Progenitor cell of endocrine pancreas (in vitro differentiated cells): ENCODE measurements around the gene PGM5. TPM values are rescaled to one million over a fixed set of nuclear protein-coding genes. Genes with fewer than 3 reads are reported as not detected.

Source experiments
- DNase-seq: peaks from one replicate; pipeline ENCODE4 v3.0.0; 2021; ENCODE audit warnings: low spot score; ENCODE audit not compliant: unreplicated experiment
- H3K27ac Mint-ChIP-seq: 2 replicates; pipeline ENCODE4 v1.8.0; 2021; ENCODE audit warnings: mild to moderate bottlenecking, moderate library complexity, mixed read lengths
- H3K27me3 Mint-ChIP-seq: 2 replicates; pipeline ENCODE4 v1.8.0; 2021; ENCODE audit warnings: mixed read lengths
- H3K36me3 Mint-ChIP-seq: 2 replicates; pipeline ENCODE4 v1.8.0; 2022; ENCODE audit warnings: mixed read lengths; ENCODE audit not compliant: insufficient read depth
- H3K4me1 Mint-ChIP-seq: 2 replicates; pipeline ENCODE4 v1.8.0; 2021; ENCODE audit warnings: low read depth, mixed read lengths
- H3K4me3 Mint-ChIP-seq: 2 replicates; pipeline ENCODE4 v1.8.0; 2021; ENCODE audit warnings: low read depth, mild to moderate bottlenecking, moderate library complexity, mixed read lengths
- H3K9me3 Mint-ChIP-seq: 2 replicates; pipeline ENCODE4 v1.8.0; 2021; ENCODE audit warnings: low read depth, mixed read lengths
- total RNA-seq: library from RNA; stranded (reverse); gene quantifications from 2 replicates; pipeline ENCODE4 v1.2.1, GENCODE V29; 2021
- TF ChIP-seq, protein P1 (sequence below): fragments of 200-600 bp; sonication (generic); IDR thresholded peaks from one replicate; pipeline ENCODE4 v1.5.0; 2021; ENCODE audit warnings: antibody characterized with exemption, mild to moderate bottlenecking; ENCODE audit not compliant: unreplicated experiment

The PGM5 gene
- total RNA-seq, 1 donor from 2014 or later = 3.9 TPM

DNA sequence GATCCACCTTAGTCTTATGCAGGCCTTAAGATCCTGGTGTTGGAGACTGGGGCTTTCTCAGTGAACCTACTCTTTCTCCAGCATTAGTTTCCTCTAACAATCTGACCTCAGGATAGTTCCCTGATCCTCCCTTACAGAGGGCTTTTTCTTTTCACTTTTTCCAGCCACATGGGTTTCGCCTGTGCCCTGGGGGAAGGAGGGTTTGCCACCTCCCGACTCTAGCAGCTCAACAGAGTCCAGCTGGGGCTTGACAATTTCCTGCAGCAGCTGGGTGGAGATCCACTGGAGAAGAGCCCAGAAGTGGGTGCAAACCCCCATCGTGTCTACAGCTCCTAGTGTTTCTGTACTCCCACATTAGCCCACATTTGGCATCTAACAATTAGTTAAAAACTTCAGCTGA, 191.8 kb downstream of the PGM5 start:
- peaks cover 22% of the 10 kb centered on the region for H3K27me3 Mint-ChIP-seq
- TF ChIP-seq, protein P1, sequence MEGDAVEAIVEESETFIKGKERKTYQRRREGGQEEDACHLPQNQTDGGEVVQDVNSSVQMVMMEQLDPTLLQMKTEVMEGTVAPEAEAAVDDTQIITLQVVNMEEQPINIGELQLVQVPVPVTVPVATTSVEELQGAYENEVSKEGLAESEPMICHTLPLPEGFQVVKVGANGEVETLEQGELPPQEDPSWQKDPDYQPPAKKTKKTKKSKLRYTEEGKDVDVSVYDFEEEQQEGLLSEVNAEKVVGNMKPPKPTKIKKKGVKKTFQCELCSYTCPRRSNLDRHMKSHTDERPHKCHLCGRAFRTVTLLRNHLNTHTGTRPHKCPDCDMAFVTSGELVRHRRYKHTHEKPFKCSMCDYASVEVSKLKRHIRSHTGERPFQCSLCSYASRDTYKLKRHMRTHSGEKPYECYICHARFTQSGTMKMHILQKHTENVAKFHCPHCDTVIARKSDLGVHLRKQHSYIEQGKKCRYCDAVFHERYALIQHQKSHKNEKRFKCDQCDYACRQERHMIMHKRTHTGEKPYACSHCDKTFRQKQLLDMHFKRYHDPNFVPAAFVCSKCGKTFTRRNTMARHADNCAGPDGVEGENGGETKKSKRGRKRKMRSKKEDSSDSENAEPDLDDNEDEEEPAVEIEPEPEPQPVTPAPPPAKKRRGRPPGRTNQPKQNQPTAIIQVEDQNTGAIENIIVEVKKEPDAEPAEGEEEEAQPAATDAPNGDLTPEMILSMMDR = no peak
- no peaks in the 10 kb centered on the region for H3K4me1 Mint-ChIP-seq
- no peak for DNase-seq
- no peak overlapping the region for H3K27ac Mint-ChIP-seq
- H3K9me3 Mint-ChIP-seq = no peaks in the 10 kb centered on the region
- no peaks in the 10 kb centered on the region for H3K36me3 Mint-ChIP-seq
- H3K4me3 Mint-ChIP-seq = no peak overlapping the region

DNA sequence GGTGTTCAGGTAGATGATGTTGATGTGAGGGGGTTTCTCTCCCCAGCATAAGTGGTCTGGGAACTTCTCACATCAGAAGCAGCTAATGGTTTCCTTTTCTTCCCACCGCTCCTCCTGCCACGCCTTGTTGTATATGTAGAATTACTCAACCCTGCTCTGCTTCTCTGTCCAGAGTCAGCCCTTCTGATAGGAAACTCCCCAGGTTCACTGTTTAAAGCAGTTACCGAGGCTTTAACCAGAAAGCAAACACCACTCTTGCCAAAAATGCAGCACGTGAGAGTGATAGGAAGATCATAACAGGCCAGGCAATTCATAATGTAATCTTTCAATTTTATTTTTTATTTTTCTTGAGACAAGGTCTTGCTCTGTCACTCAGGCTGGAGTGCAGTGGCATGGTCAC, 194.8 kb downstream of the PGM5 start:
- H3K27me3 Mint-ChIP-seq = peaks cover 22% of the 10 kb centered on the region

DNA sequence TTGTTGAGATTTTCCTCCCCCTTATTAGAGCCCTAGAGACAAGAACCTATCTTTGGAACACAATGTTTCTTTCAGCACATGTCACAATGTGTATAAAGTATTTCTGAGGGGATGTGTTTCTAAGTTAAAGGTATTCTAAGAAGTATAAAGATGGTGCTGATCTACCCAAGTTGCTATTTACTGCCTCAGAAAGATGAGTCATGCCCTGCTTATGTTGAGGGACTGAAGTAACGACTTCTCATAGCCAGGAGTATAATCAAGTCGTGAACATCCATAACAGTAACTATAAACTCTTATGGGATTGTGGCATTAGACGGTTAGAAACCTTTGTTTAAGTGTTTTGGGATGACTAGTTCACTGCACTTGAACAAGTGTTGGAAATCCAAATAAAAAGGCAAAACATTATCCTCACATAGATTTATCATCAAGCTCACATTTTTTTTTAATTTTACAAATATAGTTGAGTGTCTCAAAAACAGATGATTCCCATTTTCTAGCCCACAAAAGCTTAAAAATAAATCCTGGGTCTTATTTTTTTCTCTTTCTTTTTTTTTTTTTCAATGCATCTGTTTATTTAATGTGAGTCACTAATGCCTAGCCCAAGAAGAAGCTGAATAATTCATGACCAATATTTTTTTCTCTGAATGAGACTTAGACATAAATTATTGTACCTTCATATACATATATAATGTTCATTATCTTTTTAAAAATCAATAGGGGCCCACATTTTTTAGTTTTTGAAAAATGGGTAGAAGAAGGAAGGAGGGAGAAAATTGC, 196.5 kb downstream of the PGM5 start:
- Mint-ChIP-seq H3K4me3 (no peak overlapping the region), H3K27ac (no peak overlapping the region), H3K36me3 (no peaks in the 10 kb centered on the region)

More for the DNA sequence above, 194.8 kb downstream of the PGM5 start:
- H3K4me1 Mint-ChIP-seq = no peaks in the 10 kb centered on the region
- DNase-seq = no peak
- H3K9me3 Mint-ChIP-seq = no peaks in the 10 kb centered on the region
- TF ChIP-seq, protein P1 = no peak
- H3K36me3 Mint-ChIP-seq = no peaks in the 10 kb centered on the region
- H3K4me3 Mint-ChIP-seq = no peak overlapping the region
- H3K27ac Mint-ChIP-seq = no peak overlapping the region

DNA sequence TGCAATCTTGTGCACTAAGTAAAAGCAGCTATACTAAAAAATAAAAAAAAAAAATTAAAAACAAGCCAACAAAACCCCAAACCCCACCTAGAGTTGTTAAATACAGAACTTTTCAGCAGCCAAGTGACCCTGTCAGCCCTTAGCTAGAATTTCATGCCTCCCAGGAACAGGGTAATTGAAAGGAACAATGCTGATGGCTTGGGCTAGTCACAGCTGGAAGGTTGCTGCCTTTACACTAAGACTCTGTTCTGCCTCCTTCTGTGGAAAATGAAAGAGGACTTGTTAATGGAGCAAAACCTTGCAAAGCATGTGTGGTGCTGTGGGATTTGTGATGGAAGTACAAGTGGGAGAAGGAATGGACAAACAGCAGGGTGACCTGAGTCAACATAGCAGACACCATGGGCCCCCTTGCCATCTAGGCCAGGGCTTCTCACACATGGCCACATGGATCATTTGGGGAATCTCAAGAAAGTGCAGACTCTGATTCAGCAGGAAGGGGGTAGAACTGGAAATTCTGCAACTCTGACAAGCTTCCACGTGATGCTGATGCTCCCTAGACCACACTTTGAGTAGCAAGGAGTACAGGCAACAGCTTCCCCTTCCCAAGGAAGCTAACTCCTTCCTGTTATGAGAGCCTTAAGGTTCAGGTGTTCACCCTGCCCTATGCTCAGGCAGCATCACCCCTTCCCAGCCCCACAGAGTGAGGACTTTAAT, 199.2 kb downstream of the PGM5 start:
- no peaks in the 10 kb centered on the region for H3K4me1 Mint-ChIP-seq
- H3K4me3 Mint-ChIP-seq = no peak overlapping the region
- peaks cover 31% of the 10 kb centered on the region for H3K27me3 Mint-ChIP-seq
- TF ChIP-seq, protein P1 = no peak
- no peak overlapping the region for H3K27ac Mint-ChIP-seq
- no peak for DNase-seq
- H3K9me3 Mint-ChIP-seq = no peaks in the 10 kb centered on the region
- H3K36me3 Mint-ChIP-seq = no peaks in the 10 kb centered on the region

More for the DNA sequence above, 196.5 kb downstream of the PGM5 start:
- H3K9me3 Mint-ChIP-seq = no peaks in the 10 kb centered on the region
- H3K4me1 Mint-ChIP-seq = no peaks in the 10 kb centered on the region
- no peak for DNase-seq
- H3K27me3 Mint-ChIP-seq = peaks cover 25% of the 10 kb centered on the region
- TF ChIP-seq, protein P1 = no peak

DNA sequence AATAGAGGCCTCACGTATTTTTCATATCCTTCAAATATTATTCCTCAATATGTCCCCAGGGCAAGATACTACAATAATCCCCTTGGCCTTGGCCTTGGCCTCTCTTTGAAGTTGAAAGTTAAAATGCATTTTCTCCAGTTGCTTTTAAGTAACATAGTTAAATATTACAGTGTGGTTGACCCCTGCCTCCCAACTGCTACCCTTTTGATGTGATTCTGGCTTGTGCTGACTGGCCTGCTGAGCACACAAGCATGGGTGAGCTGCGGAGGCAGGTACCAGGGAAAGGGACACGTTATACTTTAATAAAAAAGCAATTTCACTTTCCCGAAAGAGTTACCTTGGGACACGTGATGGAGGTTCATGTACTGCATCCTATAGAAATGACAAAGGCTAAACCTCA, 202.1 kb downstream of the PGM5 start:
- TF ChIP-seq, protein P1 = no peak
- Mint-ChIP-seq H3K4me3 (no peak overlapping the region), H3K27me3 (peaks cover 38% of the 10 kb centered on the region), H3K27ac (no peak overlapping the region), H3K4me1 (no peaks in the 10 kb centered on the region), H3K36me3 (no peaks in the 10 kb centered on the region), H3K9me3 (no peaks in the 10 kb centered on the region)
- no peak for DNase-seq
